ENCODE data around the gene PIGS. TPM values are rescaled to one million over a fixed set of nuclear protein-coding genes. Genes with fewer than 3 reads are reported as not detected.

Gene PIGS
- total and polyA plus RNA-seq, 2 donors (not counting 1 experiment from before 2014, with no cell fraction given): 44.1 to 55.1 TPM

GRCh38 chr17:28553000-28553505 lies 18.3 kb downstream of the PIGS start:
- 96% methylated on average over 3 of the region's 5 CpGs for WGBS (ENCODE audit: insufficient coverage)
- TF ChIP-seq, protein P1, sequence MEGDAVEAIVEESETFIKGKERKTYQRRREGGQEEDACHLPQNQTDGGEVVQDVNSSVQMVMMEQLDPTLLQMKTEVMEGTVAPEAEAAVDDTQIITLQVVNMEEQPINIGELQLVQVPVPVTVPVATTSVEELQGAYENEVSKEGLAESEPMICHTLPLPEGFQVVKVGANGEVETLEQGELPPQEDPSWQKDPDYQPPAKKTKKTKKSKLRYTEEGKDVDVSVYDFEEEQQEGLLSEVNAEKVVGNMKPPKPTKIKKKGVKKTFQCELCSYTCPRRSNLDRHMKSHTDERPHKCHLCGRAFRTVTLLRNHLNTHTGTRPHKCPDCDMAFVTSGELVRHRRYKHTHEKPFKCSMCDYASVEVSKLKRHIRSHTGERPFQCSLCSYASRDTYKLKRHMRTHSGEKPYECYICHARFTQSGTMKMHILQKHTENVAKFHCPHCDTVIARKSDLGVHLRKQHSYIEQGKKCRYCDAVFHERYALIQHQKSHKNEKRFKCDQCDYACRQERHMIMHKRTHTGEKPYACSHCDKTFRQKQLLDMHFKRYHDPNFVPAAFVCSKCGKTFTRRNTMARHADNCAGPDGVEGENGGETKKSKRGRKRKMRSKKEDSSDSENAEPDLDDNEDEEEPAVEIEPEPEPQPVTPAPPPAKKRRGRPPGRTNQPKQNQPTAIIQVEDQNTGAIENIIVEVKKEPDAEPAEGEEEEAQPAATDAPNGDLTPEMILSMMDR (IDR thresholded peaks at IDR 0.05): no peak
- TF ChIP-seq EZH2 (IDR thresholded peaks at IDR 0.05; ENCODE audit: borderline replicate concordance, insufficient read depth, low read depth, low read length, poor library complexity, severe bottlenecking): no peak
- intact Hi-C loops (cut with micrococcal nuclease): loop anchor here (1.0 kb wide), 4 partner anchors 14 to 46 kb away; partner anchors contain the start of genes PIGS and SPAG5
- CTCF ChIA-PET: interaction anchor here (0.6 to 2.9 kb wide), 9 partner anchors 9 to 316 kb away, joined by 3 to 11 read pairs (median 4); no protein-coding TSS in a partner anchor
- Histone ChIP-seq H3K9ac (ENCODE audit: low read length) (no peak overlapping the region), H3K36me3 (replicated peaks in 1 of 2; ENCODE audit: control extremely low read depth in 1 of 2, control insufficient read depth in 1 of 2, extremely low read depth in 1 of 2, insufficient read depth in 2 of 2, low read length in 1 of 2) (peaks cover 21 to 57% of the 10 kb centered on the region in 2 experiments), H3K4me1 (ENCODE audit: control insufficient read depth in 2 of 2, insufficient read depth in 2 of 2, low read length in 2 of 2) (peaks cover 43 to 45% of the 10 kb centered on the region in 2 donors), H3K4me2 (replicated peaks; ENCODE audit: low read depth, low read length, poor library complexity, severe bottlenecking) (peak overlapping the region; percentile 85), H3K4me3 (ENCODE audit: control extremely low read depth in 1 of 5, extremely low read depth in 1 of 5, insufficient read depth in 1 of 5, low read depth in 2 of 5, low read length in 4 of 5) (peak overlapping the region in 3 of 5 experiments; percentile 78 to 85 (median 85)), H3K9me3 (ENCODE audit: control extremely low read depth in 1 of 3, control insufficient read depth in 2 of 3, insufficient read depth in 1 of 3, low read length in 2 of 3) (no peaks in the 10 kb centered on the region), H3K79me2 (ENCODE audit: control insufficient read depth, insufficient read depth, low read length) (peaks cover 23% of the 10 kb centered on the region), H3K27me3 (replicated peaks in 1 of 4; ENCODE audit: control extremely low read depth in 1 of 4, control insufficient read depth in 3 of 4, insufficient read depth in 4 of 4, low read length in 3 of 4) (no peaks in the 10 kb centered on the region), H4K20me1 (ENCODE audit: control insufficient read depth, insufficient read depth, low read length, poor library complexity, severe bottlenecking) (peaks cover 13% of the 10 kb centered on the region), H3K27ac (ENCODE audit: low read length in 2 of 2) (no peak overlapping the region), H2AFZ (ENCODE audit: insufficient read depth, low read depth, low read length, poor library complexity, severe bottlenecking) (peak overlapping the region; percentile 69)
- Mint-ChIP-seq H3K27me3 (no peaks in the 10 kb centered on the region), H3K4me3 (peak overlapping the region; percentile 95), H3K27ac (peak overlapping the region; percentile 62), H3K9me3 (ENCODE audit: insufficient read depth) (no peaks in the 10 kb centered on the region), H3K4me1 (peaks cover 45% of the 10 kb centered on the region)
- no peak for DNase-seq
- no peak for ATAC-seq (ENCODE audit: low read depth)
- POLR2A ChIA-PET: interaction anchor here (0.6 to 3.3 kb wide), 4 partner anchors 15 to 60 kb away, joined by 4 to 16 read pairs (median 9); partner anchors contain the start of genes ALDOC and PIGS
